KMS-11 (cell line): Measurements from ENCODE around the gene SLC13A5.

Source experiments
- H2AFZ ChIP-seq: fragments of 200-600 bp; sonication (generic); 2 replicates; pipeline ENCODE4 v1.6.1; 2016; ENCODE audit warnings: antibody characterized with exemption, mixed run types, low read depth
- H3K27ac ChIP-seq: fragments of 200-600 bp; sonication (generic); 2 replicates; pipeline ENCODE4 v1.6.1; 2016; ENCODE audit warnings: mild to moderate bottlenecking, mixed run types
- H3K27me3 ChIP-seq: fragments of 200-600 bp; sonication (generic); 2 replicates; pipeline ENCODE4 v1.6.1; 2017; ENCODE audit warnings: mild to moderate bottlenecking, low read depth, mixed run types, moderate library complexity; ENCODE audit not compliant: insufficient read depth
- H3K36me3 ChIP-seq: fragments of 200-600 bp; sonication (generic); 2 replicates; pipeline ENCODE4 v1.6.1; 2017; ENCODE audit warnings: mild to moderate bottlenecking, mixed run types; ENCODE audit not compliant: insufficient read depth
- H3K4me1 ChIP-seq: fragments of 200-600 bp; sonication (generic); 2 replicates; pipeline ENCODE4 v1.6.1; 2016; ENCODE audit warnings: mild to moderate bottlenecking, low read depth, mixed run types; ENCODE audit not compliant: poor library complexity, severe bottlenecking
- H3K4me2 ChIP-seq: fragments of 200-600 bp; sonication (generic); 2 replicates; pipeline ENCODE4 v1.7.0; 2016; ENCODE audit warnings: mild to moderate bottlenecking, mixed run types
- H3K4me3 ChIP-seq: fragments of 200-600 bp; sonication (generic); IDR thresholded peaks from 2 replicates; pipeline ENCODE4 v1.6.1; 2017; ENCODE audit warnings: low read depth, low read length, mixed read lengths; ENCODE audit not compliant: insufficient read depth
- H3K79me2 ChIP-seq: fragments of 200-600 bp; sonication (generic); 2 replicates; pipeline ENCODE4 v1.6.1; 2016; ENCODE audit warnings: low read depth, mixed run types; ENCODE audit not compliant: insufficient read depth
- H3K9ac ChIP-seq: fragments of 200-600 bp; sonication (generic); 2 replicates; pipeline ENCODE4 v1.6.1; 2016; ENCODE audit warnings: mild to moderate bottlenecking, mixed run types
- H4K20me1 ChIP-seq: fragments of 200-600 bp; sonication (generic); 2 replicates; pipeline ENCODE4 v1.6.1; 2016; ENCODE audit warnings: mild to moderate bottlenecking, mixed run types; ENCODE audit not compliant: insufficient read depth
- CTCF ChIP-seq: fragments of 200-600 bp; sonication (generic); conservative IDR thresholded peaks from 2 replicates; pipeline ENCODE4 v1.6.1; 2017; ENCODE audit warnings: low read depth, mild to moderate bottlenecking, antibody characterized with exemption, low read length, moderate library complexity, mixed read lengths

Gene SLC13A5

GRCh38 chr17:6668727-6669425, 44.3 kb downstream of the SLC13A5 start:
- Histone ChIP-seq H3K27ac (no peak overlapping the region), H3K4me1 (no peaks in the 10 kb centered on the region), H3K36me3 (no peaks in the 10 kb centered on the region)

GRCh38 chr17:6668219-6668618, 45.0 kb downstream of the SLC13A5 start:
- no peaks in the 10 kb centered on the region for H3K36me3 ChIP-seq
- no peaks in the 10 kb centered on the region for H3K79me2 ChIP-seq
- H3K4me3 ChIP-seq, result no peak overlapping the region
- no peak overlapping the region for H3K27ac ChIP-seq
- no peak overlapping the region for H3K4me2 ChIP-seq
- H3K27me3 ChIP-seq, result no peaks in the 10 kb centered on the region
- no peaks in the 10 kb centered on the region for H3K4me1 ChIP-seq
- no peak overlapping the region for H3K9ac ChIP-seq
- TF ChIP-seq CTCF, result no peak
- no peaks in the 10 kb centered on the region for H4K20me1 ChIP-seq
- no peak overlapping the region for H2AFZ ChIP-seq

More at GRCh38 chr17:6668727-6669425, 44.3 kb downstream of the SLC13A5 start:
- Histone ChIP-seq H2AFZ (no peak overlapping the region), H3K27me3 (no peaks in the 10 kb centered on the region), H3K4me2 (no peak overlapping the region), H3K4me3 (no peak overlapping the region), H3K9ac (no peak overlapping the region), H4K20me1 (no peaks in the 10 kb centered on the region), H3K79me2 (no peaks in the 10 kb centered on the region)
- no peak for TF ChIP-seq CTCF

- H3K27ac ChIP-seq, result no peak overlapping the region
- H3K79me2 ChIP-seq, result no peaks in the 10 kb centered on the region
- H4K20me1 ChIP-seq, result no peaks in the 10 kb centered on the region
- H3K36me3 ChIP-seq, result no peaks in the 10 kb centered on the region
- no peak overlapping the region for H3K4me3 ChIP-seq
- no peak overlapping the region for H2AFZ ChIP-seq
- H3K4me2 ChIP-seq, result no peak overlapping the region
- no peaks in the 10 kb centered on the region for H3K4me1 ChIP-seq
- no peak overlapping the region for H3K9ac ChIP-seq
- H3K27me3 ChIP-seq, result no peaks in the 10 kb centered on the region
- TF ChIP-seq CTCF, result no peak
These were observed 45.7 kb downstream of the SLC13A5 start for GRCh38 chr17:6667516-6667915.

GRCh38 chr17:6666557-6666956, 46.6 kb downstream of the SLC13A5 start:
- H3K27ac ChIP-seq, result no peak overlapping the region
- H3K4me3 ChIP-seq, result no peak overlapping the region
- H3K9ac ChIP-seq, result no peak overlapping the region
- TF ChIP-seq CTCF, result no peak
- no peaks in the 10 kb centered on the region for H3K27me3 ChIP-seq
- H3K4me2 ChIP-seq, result no peak overlapping the region
- H3K4me1 ChIP-seq, result no peaks in the 10 kb centered on the region
- no peak overlapping the region for H2AFZ ChIP-seq
- H4K20me1 ChIP-seq, result no peaks in the 10 kb centered on the region
- no peaks in the 10 kb centered on the region for H3K79me2 ChIP-seq
- H3K36me3 ChIP-seq, result no peaks in the 10 kb centered on the region
